ENCODE data around the gene PRKCH. TPM values are rescaled to one million over a fixed set of nuclear protein-coding genes. Genes with fewer than 3 reads are reported as not detected.

The PRKCH gene
- total RNA-seq, 2 donors from 2014 or later: 27.6 to 33.9 TPM

GRCh38 chr14:61388173-61388975 lies 67.0 kb downstream of the PRKCH start:
- DNase-seq (ENCODE audit: low spot score): no peak

GRCh38 chr14:61388976-61389576 lies 67.7 kb downstream of the PRKCH start:
- 76% methylated on average over 5 of the region's 5 CpGs for WGBS
- no peak overlapping the region for H3K4me3 ChIP-seq
- H3K27ac ChIP-seq: no peak overlapping the region
- TF ChIP-seq CTCF (IDR thresholded peaks at IDR 0.05): no peak
- TF ChIP-seq POLR2AphosphoS5 (IDR thresholded peaks at IDR 0.05): no peak
- TF ChIP-seq POLR2A (IDR thresholded peaks at IDR 0.05): no peak
- no peaks in the 10 kb centered on the region for H3K36me3 ChIP-seq
- H3K9me3 ChIP-seq: no peaks in the 10 kb centered on the region
- no peaks in the 10 kb centered on the region for H3K4me1 ChIP-seq (replicated peaks)
- no peak for DNase-seq (ENCODE audit: low spot score)
- H3K27me3 ChIP-seq (replicated peaks; ENCODE audit: insufficient read depth): no peaks in the 10 kb centered on the region
- intact Hi-C loops (cut with DNase I): no loop called here

More at GRCh38 chr14:61388173-61388975, 67.0 kb downstream of the PRKCH start:
- whole genome bisulfite sequencing: 52% methylated on average over 7 of the region's 7 CpGs
- Histone ChIP-seq H3K4me3 (no peak overlapping the region), H3K4me1 (replicated peaks) (no peaks in the 10 kb centered on the region), H3K36me3 (no peaks in the 10 kb centered on the region), H3K27ac (no peak overlapping the region), H3K9me3 (no peaks in the 10 kb centered on the region), H3K27me3 (replicated peaks; ENCODE audit: insufficient read depth) (no peaks in the 10 kb centered on the region)
- TF ChIP-seq CTCF (IDR thresholded peaks at IDR 0.05) (no peak), POLR2A (IDR thresholded peaks at IDR 0.05) (no peak), POLR2AphosphoS5 (IDR thresholded peaks at IDR 0.05) (no peak)
- intact Hi-C loops (cut with DNase I): no loop called here

GRCh38 chr14:61391119-61391518 lies 69.7 kb downstream of the PRKCH start:
- TF ChIP-seq POLR2AphosphoS5 (IDR thresholded peaks at IDR 0.05) (no peak), POLR2A (IDR thresholded peaks at IDR 0.05) (no peak), CTCF (IDR thresholded peaks at IDR 0.05) (no peak)
- no peaks in the 10 kb centered on the region for H3K4me1 ChIP-seq (replicated peaks)
- intact Hi-C loops (cut with DNase I): no loop called here
- no peaks in the 10 kb centered on the region for H3K9me3 ChIP-seq
- no peak overlapping the region for H3K27ac ChIP-seq
- no peak overlapping the region for H3K4me3 ChIP-seq
- DNase-seq (ENCODE audit: low spot score): no peak
- no peaks in the 10 kb centered on the region for H3K27me3 ChIP-seq (replicated peaks; ENCODE audit: insufficient read depth)
- no peaks in the 10 kb centered on the region for H3K36me3 ChIP-seq
- 41% methylated on average over 3 of the region's 3 CpGs for WGBS

GRCh38 chr14:61392297-61392696 lies 70.9 kb downstream of the PRKCH start:
- DNase-seq (ENCODE audit: low spot score): no peak
- Histone ChIP-seq H3K27ac (no peak overlapping the region), H3K27me3 (replicated peaks; ENCODE audit: insufficient read depth) (no peaks in the 10 kb centered on the region), H3K4me3 (no peak overlapping the region), H3K9me3 (no peaks in the 10 kb centered on the region), H3K4me1 (replicated peaks) (no peaks in the 10 kb centered on the region), H3K36me3 (no peaks in the 10 kb centered on the region)
- TF ChIP-seq POLR2A (IDR thresholded peaks at IDR 0.05) (no peak), POLR2AphosphoS5 (IDR thresholded peaks at IDR 0.05) (no peak), CTCF (IDR thresholded peaks at IDR 0.05) (no peak)
- WGBS: 81% methylated on average over 1 of the region's 1 CpG
- intact Hi-C loops (cut with DNase I): no loop called here

GRCh38 chr14:61394542-61394941 lies 73.2 kb downstream of the PRKCH start:
- Histone ChIP-seq H3K4me1 (replicated peaks) (no peaks in the 10 kb centered on the region), H3K4me3 (no peak overlapping the region), H3K9me3 (no peaks in the 10 kb centered on the region), H3K27me3 (replicated peaks; ENCODE audit: insufficient read depth) (no peaks in the 10 kb centered on the region), H3K36me3 (no peaks in the 10 kb centered on the region), H3K27ac (no peak overlapping the region)
- intact Hi-C loops (cut with DNase I): no loop called here
- no peak for DNase-seq (ENCODE audit: low spot score)
- TF ChIP-seq POLR2A (IDR thresholded peaks at IDR 0.05) (no peak), CTCF (IDR thresholded peaks at IDR 0.05) (no peak), POLR2AphosphoS5 (IDR thresholded peaks at IDR 0.05) (no peak)
- 96% methylated on average over 1 of the region's 1 CpG for WGBS
